ENCODE data around the gene HSPA1B.

Gene HSPA1B

GRCh38 chr6:31794294-31794865 is 33.2 kb upstream of the HSPA1B start (continued):
- TF ChIP-seq ZNF18 (tag by site-specific recombination; IDR thresholded peaks at IDR 0.05) (no peak), ZXDB (tag by site-specific recombination; IDR thresholded peaks at IDR 0.05) (no peak; the same call in 1 of the 2 replicates), ZNF747 (tag by site-specific recombination; IDR thresholded peaks at IDR 0.05) (no peak), ZNF76 (tag by site-specific recombination; IDR thresholded peaks at IDR 0.05; ENCODE audit: borderline replicate concordance, low read depth) (peak; percentile 12; the same call in 1 of the 2 replicates), ZEB2 (tag by site-specific recombination; IDR thresholded peaks at IDR 0.05) (0 out of 2 replicates have a peak, but pooled peaks have one; percentile 38), ZNF530 (tag by site-specific recombination; IDR thresholded peaks at IDR 0.05; ENCODE audit: low read depth) (no peak), SP2 (tag by site-specific recombination; IDR thresholded peaks at IDR 0.05) (no peak)

- Histone ChIP-seq H3K4me3 (ENCODE audit: low read depth, low read length) (peak overlapping the region; percentile 81), H3K27ac (ENCODE audit: extremely low read depth, low read depth, low read length) (peak overlapping the region; percentile 93), H3K4me1 (ENCODE audit: control insufficient read depth, insufficient read depth, low read length) (no peaks in the 10 kb centered on the region; the same call in 1 of the 2 replicates), H3K9me3 (ENCODE audit: control insufficient read depth, insufficient read depth, low read depth, low read length) (no peaks in the 10 kb centered on the region), H3K36me3 (ENCODE audit: control insufficient read depth in 2 of 2, insufficient read depth in 1 of 2, low read length in 2 of 2) (peaks cover 16 to 40% of the 10 kb centered on the region in 2 experiments)
- CTCF ChIA-PET, result interaction anchor here (0.6 to 4.9 kb wide), 18 partner anchors 10 to 348 kb away, joined by 3 to 55 read pairs (median 4); partner anchors contain the start of genes CLIC1 and LSM2
- POLR2A ChIA-PET, result interaction anchor here (1.0 to 5.9 kb wide), 15 partner anchors 8 to 401 kb away, joined by 3 to 138 read pairs (median 9); partner anchors contain the start of genes C6orf47, DDAH2, HSPA1A and HSPA1B
- no peak for TF ChIP-seq ZNF76 (tag by site-specific recombination; IDR thresholded peaks at IDR 0.05; ENCODE audit: borderline replicate concordance, low read depth)
- no peak for TF ChIP-seq ZNF501 (tag by site-specific recombination; IDR thresholded peaks at IDR 0.05)
- TF ChIP-seq ZNF791 (tag by site-specific recombination; IDR thresholded peaks at IDR 0.05), result no peak
- no peak for TF ChIP-seq ZBTB49 (tag by site-specific recombination; IDR thresholded peaks at IDR 0.05; ENCODE audit: low read depth)
- no peak for TF ChIP-seq ZNF157 (tag by site-specific recombination; IDR thresholded peaks at IDR 0.05)
- no peak for TF ChIP-seq PRDM4 (tag by site-specific recombination; IDR thresholded peaks at IDR 0.05)
- TF ChIP-seq ATF2 (tag by site-specific recombination; IDR thresholded peaks at IDR 0.05; ENCODE audit: low read depth), result no peak
- no peak for TF ChIP-seq ZNF670 (tag by site-specific recombination; IDR thresholded peaks at IDR 0.05; ENCODE audit: low read depth)
- no peak for TF ChIP-seq MEIS1 (CRISPR knock-in tag; IDR thresholded peaks at IDR 0.05; ENCODE audit: borderline replicate concordance)
- no peak for TF ChIP-seq ZNF677 (tag by site-specific recombination; IDR thresholded peaks at IDR 0.05)
- TF ChIP-seq ZNF266 (tag by site-specific recombination; IDR thresholded peaks at IDR 0.05; ENCODE audit: low read depth), result no peak
- TF ChIP-seq WT1 (tag by site-specific recombination; IDR thresholded peaks at IDR 0.05), result peak; percentile 16; the same call in 1 of the 2 replicates
- TF ChIP-seq ZNF350 (tag by site-specific recombination; IDR thresholded peaks at IDR 0.05), result no peak
- no peak for TF ChIP-seq ZNF23 (tag by site-specific recombination; IDR thresholded peaks at IDR 0.05; ENCODE audit: borderline replicate concordance)
- TF ChIP-seq MYNN (tag by site-specific recombination; IDR thresholded peaks at IDR 0.05; ENCODE audit: borderline replicate concordance), result no peak
- TF ChIP-seq ZBTB44 (tag by site-specific recombination; IDR thresholded peaks at IDR 0.05), result no peak
- TF ChIP-seq CTCF (tag by site-specific recombination; IDR thresholded peaks at IDR 0.05), result no peak
Measured at GRCh38 chr6:31794866-31795615, 32.5 kb upstream of the HSPA1B start.
